Measurements from ENCODE around the gene AHCYL2.
A peak's percentile ranks its signal among the peaks of the same experiment; 100 is the strongest.

AHCYL2 gene

DNA sequence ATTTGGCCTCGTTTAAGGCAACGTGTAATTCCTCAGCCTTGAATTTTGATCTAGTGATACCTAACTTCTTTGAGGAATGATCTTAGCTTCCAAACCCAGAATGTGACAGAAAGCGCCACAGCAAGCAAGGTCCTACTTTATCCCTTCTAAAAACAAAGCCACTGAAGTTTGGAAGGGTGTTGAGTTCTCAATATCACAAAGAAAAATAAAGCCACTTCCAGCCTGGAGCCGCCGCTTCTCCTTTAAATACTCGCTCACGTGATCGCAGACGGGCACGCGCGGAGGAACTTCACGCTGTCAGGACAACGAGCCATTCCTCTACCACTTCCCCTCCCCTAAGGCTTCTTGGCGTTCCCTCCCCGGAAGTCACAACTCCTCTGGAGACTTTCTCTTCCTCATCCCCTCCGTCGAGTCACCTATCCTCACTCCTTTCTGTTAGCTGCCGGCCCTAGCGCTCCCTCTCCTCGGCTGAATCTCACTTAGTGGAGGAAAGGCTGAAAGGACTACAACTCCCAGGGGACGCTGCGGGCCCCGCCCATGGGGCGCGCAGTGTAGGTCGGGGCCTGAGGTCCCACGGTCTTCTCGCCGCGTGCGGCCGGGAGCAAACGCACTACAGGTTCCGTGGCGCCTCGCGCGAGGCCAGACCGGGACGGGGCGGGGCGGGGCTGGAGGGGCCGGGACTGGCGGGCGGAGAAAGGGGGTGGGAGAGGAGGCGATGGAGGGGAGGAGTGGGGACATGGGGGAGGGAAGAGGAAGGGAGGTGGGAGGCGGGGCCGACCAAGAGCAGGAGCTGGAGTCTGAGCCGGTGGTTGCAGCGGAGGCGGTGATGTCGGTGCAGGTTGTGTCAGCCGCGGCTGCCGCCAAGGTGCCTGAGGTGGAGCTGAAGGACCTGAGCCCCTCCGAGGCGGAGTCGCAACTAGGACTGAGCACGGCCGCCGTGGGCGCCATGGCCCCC, at the start of gene AHCYL2:
TSS of gene AHCYL2 (plus strand) at position 780 of the 955 bp plus-strand sequence.
- peak; percentile 98 for DNase-seq

DNA sequence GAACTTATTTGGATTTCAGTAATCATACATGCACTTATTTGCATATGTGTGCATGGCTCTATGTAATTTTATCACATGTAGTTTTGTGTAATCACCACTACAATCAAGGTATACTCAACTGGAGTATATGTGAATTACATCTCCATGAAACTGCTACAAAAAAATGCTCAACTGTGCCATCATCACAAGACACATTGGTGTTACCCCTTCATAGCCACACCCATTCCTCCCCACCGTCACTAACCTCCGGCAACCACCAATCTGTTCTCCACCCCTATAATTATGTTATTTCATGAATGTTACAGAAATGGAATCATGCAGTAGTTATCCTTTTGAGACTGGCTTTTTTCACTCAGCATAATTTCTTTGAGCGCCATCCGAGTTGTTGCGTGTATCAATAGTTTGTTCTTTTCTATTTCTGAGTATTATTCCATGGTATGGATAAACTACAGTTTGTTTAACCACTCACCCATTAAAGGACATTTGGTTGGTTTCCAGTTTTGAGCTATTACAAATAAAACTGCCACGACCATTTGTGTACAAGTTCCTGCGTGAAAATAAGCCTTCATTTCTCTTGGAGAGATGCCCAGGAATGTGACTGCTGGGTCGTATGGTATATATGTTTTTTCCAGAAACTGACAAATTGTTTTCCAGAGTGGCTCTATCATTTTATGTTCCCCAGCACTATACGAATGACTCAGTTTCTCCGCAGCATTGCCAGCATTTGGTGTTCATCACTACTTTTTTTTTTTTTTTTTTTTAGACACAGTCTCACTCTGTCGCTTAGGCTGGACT, 47.7 kb upstream of the AHCYL2 start:
- DNase-seq, result no peak

DNA sequence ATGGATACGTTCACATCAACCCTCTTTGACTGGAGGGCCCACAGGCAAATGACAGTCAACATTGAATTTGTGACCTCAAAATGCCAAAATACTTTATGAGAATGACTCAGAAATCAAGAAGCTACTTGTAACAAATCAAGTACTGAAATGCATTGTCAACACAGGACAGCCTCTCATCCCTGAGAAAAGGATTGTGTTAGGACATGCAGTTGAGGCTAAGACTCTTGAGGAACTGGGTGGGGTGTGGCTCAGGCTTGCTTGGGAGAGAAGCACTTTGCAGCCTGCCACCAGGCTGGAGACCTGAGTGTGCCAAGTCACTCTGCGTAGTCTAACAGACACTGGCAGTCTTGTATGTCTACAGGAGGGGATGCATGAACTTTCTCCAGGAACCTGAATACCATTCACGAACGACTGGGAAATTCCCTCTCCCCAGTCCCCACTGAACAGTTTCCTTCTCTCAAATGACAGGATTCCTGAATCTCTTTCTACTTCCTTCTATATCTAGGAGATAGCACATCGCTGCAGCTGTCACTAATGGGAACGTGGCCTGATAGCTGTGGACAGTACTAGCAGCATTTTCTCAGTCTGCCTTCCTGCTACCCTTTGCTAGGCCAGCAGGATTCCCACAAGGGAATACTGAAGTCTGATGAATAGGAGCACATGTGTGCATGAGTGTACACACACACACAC, 39.7 kb upstream of the AHCYL2 start:
- no peak for DNase-seq

DNA sequence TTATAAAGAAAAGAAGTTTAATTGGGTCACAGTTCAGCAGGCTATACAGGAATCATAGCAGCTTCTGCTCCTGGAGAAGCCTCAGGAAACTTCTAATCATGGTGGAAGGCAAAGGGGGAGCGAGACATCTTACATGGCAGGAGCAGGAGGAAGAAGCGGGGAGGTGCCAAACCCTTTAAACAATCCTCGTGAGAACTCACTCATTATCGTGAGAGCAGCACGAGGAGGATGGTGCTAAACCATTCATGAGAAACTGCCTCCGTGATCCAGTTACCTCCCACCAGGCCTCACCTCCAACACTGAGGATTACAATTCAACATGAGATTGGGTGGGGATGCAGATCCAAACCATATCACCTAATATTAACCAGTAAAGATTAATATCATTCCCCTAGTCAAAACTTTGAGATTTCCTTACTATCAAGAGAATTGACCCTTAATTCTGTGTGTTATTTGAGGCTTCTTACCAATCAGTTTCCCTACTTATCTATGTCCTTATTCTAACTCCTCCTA, 38.0 kb upstream of the AHCYL2 start:
- no peak for DNase-seq

DNA sequence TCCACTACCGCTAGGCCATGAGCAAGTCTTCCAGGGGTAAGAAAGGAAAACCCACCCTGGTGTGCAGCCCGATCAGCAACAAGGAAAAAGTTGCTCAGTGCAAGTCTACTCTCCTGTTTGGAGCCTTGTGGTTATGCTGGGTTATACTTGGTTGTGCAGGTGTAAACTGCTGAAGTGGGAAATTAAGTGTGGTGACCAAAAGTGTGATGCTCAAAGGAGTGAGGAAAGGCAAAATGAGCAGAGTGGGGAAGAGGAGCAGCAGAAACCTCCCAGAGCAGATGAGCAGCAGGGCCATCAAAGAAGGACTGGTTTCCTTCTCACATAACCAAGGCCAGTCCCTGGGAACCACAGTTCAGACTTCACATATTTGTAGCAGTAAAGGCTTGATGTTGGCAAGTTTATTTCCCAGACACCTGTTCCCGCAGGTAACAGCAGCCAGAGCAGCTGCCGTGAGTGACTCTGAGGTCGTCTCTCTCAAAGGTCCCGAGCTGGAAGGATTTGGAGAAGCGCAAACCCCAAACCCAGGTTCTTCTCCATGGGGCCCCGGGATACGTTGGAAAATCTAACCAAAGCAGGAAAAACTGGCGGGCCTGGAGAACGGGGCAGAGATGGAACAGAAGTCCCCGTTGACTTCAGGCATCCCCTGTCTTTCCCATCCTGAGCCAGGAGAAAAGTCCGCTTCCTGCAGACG, 37.0 kb upstream of the AHCYL2 start:
- no peak for DNase-seq

DNA sequence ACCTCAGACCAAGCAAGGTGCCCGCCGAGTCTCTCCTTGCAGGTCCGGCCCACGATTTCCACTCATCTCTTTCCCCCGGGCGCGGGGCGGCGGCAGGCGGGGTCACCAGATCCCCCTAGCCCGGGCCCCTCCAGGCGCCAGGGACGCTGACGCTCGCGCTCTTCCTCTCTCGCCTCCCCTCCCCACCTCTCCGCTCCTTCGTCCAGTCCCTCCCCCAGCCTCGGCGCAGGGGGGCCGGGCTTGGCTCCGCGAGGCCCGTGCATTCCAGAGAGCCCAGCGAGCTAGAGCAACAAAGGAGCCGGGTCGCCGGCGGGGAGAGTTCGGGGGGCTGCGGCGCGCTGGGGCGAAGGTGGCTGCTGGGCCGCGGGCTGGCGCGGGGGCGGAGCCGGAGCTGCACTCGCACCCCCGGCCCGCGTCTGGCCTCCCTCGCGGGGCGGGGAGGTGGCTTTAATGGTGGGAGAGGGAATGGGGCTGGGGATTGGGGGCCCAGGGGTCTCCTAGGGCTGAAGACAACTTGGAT, 36.4 kb upstream of the AHCYL2 start, which contains the start of gene SMO:
TSS of gene SMO (plus strand) at position 262 of the 520 bp plus-strand sequence. CDS start 519 bp downstream, outside the sequence.
- DNase-seq, result peak; percentile 67

DNA sequence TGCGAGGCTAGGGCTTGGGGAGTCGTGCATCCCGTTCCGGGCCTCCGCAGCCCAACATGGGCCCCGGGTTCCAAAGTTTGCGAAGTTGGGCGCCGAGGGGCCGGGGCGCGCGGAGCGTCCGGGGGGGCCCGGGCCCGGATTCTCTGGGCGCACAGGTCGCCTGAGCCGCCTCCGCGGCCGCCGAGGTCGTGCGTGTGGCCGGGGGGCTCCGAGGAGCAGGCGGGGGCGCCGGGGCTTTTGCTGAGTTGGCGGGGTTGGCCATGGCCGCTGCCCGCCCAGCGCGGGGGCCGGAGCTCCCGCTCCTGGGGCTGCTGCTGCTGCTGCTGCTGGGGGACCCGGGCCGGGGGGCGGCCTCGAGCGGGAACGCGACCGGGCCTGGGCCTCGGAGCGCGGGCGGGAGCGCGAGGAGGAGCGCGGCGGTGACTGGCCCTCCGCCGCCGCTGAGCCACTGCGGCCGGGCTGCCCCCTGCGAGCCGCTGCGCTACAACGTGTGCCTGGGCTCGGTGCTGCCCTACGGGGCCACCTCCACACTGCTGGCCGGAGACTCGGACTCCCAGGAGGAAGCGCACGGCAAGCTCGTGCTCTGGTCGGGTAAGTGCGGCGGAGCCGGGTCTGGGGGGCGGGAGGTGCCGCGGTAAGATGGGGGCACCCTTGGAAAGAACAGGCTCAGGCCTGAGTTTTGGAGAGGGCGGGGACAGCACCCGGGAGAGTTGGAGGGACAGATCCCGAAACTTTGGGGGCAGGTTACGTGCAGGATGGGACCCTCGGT, 35.8 kb upstream of the AHCYL2 start:
- no peak for DNase-seq

DNA sequence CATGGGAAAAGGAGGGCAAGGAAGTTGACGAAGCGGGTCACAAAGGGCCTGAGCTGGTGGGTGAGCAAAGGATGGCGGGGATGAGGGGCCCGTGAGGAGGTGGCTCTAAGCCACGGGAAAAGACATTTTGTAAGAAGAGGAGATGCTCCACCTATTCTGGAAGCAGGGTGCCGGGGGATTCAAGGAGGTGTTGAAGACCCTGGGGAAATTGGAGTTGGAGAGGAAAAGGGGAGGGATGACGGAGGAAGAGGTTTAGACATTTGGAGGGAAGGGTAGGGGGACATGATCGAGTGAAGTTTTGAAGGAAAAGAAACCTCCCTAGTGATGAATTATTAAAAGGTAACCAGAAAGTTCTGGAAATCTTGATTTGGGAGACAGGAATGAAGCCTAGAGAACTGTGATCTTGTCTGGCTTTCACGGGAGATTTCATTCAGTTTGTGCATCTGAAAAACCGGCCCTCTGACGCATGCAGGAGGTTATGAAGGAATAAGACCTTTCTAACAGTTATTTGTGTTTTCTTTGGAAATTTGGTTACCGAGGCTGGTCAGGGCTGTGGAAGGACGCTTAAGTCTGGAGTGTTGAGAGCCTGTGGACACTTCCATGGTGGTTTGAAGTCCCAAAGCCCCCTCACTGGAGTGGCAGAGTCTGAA, 35.0 kb upstream of the AHCYL2 start:
- no peak for DNase-seq

DNA sequence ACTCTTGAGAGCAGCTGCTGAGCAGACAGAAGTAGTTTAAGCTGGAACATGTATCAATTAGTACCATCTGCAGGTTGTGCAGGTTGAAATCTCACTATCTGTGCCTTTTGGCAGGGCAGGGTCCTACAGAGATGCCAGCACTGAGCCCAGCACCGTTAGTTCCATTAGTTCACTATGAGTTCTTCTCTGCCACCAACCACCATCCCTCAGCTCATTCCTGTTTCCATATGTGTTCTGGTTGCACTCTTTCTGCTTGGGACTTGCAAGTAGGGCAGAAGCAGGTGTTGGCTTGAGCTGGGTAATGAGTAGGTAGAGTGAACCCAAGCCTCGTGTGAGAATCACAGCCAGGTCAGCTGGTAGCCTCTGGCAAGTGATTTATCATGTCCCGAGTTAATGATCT, 33.6 kb upstream of the AHCYL2 start:
- DNase-seq, result no peak

DNA sequence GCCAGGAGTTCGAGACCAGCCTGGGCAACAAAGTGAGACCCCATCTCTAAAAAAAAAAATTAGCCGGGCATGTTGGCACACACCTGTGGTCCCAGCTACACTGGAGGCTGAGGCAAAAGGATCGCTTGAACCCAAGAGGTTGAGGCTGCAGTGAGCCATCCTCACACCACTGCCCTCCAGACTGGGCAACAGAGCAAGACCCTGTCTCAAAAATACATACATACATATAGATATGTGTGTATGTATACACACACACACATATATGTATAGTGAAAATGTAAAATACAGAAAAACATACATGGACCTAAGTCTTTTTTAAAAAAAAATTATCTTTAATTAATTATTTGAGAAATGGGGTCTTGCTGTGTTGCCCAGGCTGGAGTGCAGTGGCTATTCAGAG, 30.9 kb upstream of the AHCYL2 start:
- DNase-seq, result no peak

DNA sequence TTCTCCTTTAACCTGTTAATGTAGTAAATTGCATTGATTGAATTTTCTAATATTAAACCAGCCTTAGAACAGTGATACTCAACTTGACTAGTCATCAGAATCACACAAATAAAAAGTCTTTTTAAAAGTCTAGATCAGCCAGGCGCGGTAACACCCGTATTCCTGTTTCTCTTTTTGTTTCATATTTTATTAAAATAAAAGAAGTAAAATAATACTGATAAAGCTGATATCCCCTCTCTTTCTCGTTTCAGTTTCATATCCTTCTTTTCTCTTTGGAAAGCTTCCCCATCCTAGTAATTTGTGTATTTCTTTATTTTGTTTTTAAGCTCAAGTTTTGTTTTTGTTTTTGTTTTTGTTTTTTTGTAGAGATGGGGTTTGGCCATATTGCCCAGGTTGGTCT, 27.1 kb upstream of the AHCYL2 start:
- DNase-seq, result no peak

DNA sequence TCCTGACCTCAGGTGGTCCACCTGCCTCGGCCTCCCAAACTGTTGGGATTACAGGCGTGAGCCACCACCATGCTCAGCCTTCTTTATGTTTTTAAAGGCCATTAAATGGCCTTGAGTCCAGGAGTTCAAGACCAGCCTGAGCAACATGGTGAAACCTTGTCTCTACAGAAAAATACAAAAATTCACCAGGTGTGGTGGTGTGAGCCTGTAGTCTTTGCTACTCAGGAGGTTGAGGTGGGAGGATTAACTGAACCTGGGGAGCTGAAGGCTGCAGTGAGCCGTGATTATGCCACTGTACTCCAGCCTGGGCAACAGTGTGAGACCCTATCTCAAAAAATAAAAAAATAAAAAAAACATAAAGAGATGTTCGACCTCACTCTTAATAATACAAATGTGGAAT, 25.4 kb upstream of the AHCYL2 start:
- DNase-seq, result no peak

DNA sequence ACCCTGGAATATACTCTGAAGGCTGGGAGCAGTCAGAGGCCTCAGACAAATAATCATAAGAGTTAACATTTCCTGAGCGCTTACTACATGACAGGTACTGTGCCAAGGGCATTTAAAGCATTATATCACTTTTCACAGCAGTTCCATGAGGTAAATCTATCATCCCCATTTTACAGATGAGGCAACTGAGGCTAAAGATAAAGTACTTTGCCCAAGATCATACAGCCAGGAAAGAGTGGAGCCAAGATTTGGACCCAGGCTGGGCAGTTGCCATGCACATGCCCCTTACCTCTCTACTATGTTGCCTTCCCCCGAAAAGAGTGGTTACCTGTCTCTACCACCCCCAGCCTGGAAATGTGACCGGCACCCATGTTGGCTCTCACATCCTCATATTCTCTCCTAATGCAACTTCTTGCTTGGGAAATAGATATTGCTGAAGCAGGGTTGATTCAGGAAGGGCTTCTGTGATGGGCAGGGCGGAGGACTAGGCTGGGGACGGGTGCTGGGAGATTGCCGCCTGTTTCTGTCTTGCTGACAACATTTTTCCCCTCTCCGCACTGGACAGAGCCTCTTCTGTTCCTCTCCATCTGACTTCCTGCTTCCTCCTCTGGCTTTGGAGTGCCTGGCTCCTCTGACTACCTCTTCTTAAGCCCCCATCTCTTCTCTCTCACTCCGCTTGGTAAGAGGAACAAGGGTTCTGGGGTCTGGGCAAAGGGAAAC, 22.6 kb upstream of the AHCYL2 start:
- no peak for DNase-seq

DNA sequence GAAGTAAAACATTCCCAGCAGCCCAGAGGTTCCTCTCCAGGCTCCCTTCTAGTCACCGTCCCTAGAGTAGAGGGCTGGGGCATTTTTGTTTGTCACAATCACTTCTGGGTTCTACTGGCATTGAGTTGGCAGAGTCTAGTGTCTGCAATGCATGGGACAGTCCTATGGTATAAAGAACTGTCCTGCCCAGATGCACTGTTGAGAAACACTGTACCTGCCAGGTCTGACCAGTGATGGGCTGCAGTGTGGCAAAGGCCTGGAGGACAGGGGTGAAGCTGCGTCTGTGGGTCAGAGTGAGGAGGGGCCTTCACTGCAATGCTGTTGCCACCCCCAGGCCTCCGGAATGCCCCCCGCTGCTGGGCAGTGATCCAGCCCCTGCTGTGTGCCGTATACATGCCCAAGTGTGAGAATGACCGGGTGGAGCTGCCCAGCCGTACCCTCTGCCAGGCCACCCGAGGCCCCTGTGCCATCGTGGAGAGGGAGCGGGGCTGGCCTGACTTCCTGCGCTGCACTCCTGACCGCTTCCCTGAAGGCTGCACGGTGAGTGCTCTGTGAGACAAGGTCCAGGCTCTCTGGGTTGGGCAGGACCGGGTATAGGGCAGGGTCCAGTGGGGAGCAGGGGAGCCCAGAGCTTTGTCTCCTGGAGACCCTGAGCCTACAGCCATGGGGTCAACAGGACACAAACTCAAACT, 21.6 kb upstream of the AHCYL2 start:
- no peak for DNase-seq

DNA sequence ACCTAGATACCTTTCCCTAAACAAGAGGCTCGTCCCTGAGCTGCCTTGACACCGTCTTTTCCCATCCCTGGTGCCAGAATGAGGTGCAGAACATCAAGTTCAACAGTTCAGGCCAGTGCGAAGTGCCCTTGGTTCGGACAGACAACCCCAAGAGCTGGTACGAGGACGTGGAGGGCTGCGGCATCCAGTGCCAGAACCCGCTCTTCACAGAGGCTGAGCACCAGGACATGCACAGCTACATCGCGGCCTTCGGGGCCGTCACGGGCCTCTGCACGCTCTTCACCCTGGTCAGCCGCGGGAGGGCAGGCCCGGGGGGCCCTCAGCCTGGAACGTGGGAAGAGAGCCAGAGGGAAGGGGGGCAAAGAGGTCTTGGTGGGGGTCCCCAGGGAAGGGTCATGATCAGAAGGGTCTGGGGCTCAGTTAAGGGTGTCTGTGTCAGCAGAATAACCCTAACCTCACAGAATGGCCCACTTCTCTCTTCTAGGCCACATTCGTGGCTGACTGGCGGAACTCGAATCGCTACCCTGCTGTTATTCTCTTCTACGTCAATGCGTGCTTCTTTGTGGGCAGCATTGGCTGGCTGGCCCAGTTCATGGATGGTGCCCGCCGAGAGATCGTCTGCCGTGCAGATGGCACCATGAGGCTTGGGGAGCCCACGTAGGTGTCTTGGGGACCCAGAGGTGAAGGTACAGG, 19.6 kb upstream of the AHCYL2 start:
- no peak for DNase-seq

DNA sequence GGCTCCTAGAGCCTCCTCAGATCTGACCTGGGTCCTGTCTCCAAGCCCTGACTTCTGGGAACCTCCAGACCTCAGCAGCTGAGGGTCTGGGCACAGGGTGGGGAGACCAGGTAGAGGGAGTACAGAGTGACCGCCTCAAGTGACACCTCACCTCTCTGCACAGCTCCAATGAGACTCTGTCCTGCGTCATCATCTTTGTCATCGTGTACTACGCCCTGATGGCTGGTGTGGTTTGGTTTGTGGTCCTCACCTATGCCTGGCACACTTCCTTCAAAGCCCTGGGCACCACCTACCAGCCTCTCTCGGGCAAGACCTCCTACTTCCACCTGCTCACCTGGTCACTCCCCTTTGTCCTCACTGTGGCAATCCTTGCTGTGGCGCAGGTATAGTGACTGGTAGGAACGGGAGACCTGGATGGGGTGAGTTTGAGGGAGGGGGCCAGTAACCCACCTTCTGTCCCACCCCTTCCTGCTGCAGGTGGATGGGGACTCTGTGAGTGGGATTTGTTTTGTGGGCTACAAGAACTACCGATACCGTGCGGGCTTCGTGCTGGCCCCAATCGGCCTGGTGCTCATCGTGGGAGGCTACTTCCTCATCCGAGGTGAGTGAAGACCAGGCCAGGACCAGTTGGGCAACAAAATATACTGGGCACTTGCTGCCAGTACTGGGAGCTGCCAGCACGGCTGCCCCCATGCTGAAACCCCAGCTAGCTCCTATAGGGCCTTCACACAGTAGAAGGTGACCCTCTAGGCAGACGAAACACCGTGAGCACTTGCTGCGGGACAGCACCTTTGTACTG, 18.6 kb upstream of the AHCYL2 start:
- DNase-seq, result no peak

DNA sequence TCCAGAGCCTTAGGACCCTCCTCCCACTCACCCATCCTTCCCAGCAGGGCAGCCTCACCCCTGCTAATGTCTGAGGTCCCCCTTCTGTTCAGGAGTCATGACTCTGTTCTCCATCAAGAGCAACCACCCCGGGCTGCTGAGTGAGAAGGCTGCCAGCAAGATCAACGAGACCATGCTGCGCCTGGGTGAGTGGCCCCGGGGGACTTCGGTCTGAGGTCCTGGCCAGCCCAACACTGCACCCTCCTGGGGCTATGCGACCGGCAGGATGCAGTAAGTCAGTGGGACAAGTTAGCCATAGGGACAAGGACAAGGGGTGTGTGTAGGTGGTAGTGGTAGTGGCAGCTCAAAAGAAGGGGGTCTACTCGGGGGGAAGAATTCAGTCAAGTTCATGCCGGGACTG, 16.2 kb upstream of the AHCYL2 start:
- DNase-seq, result no peak

Measured in activated CD8-positive, alpha-beta memory T cell treated with anti-CD3 and anti-CD28 coated beads for 24 hours (primary cell).